CD4-positive, alpha-beta memory T cell (primary cell): ENCODE data around the gene CD99. TPM values are rescaled to one million over a fixed set of nuclear protein-coding genes. Genes with fewer than 3 reads are reported as not detected.
A peak's percentile ranks its signal among the peaks of the same experiment; 100 is the strongest.
"Not testable (repeated sequence)": the region's sequence is repeated elsewhere in the genome, so short reads cannot be mapped to it uniquely, and the experiment has no call there.

Experiments used
- CTCF ChIA-PET: fragments of 350-600 bp; sonication (Branson Sonifier 250); formaldehyde crosslinking; loops from one replicate; lab custom pipeline; 2021; ENCODE audit warnings: inconsistent platforms; ENCODE audit not compliant: partially characterized antibody; lab: Charles Lee
- POLR2A ChIA-PET: fragments of 350-600 bp; sonication (Branson Sonifier 250); formaldehyde crosslinking; loops from one replicate; lab custom pipeline; 2021; ENCODE audit not compliant: partially characterized antibody; lab: Charles Lee
- DNase-seq, 5 donors: peaks; one replicate each; pipeline versions ENCODE4 v3.0.0 to v3.0.0-alpha.2; 2020 to 2022; ENCODE audit warnings: mixed read lengths in 1 of 5
- H3K27ac ChIP-seq: one replicate; pipeline ENCODE4 v1.7.0; 2013; ENCODE audit warnings: low read depth, low read length
- H3K27me3 ChIP-seq: 2 replicates; pipeline ENCODE4 v1.7.0; 2013; ENCODE audit warnings: mild to moderate bottlenecking, low read length, moderate library complexity; ENCODE audit not compliant: insufficient read depth
- H3K36me3 ChIP-seq: 2 replicates; pipeline ENCODE4 v1.7.0; 2013; ENCODE audit warnings: mild to moderate bottlenecking, low read length, moderate library complexity; ENCODE audit not compliant: insufficient read depth
- H3K4me1 ChIP-seq: 2 replicates; pipeline ENCODE4 v1.7.0; 2013; ENCODE audit warnings: mild to moderate bottlenecking, low read length, moderate library complexity; ENCODE audit not compliant: insufficient read depth
- H3K4me3 ChIP-seq, 2 donors: one replicate each; pipeline ENCODE4 v1.7.0; 2013; ENCODE audit warnings: low read length in 2 of 2, mild to moderate bottlenecking in 1 of 2
- H3K9me3 ChIP-seq, 2 donors: one replicate each; pipeline ENCODE4 v1.7.0; 2013; ENCODE audit warnings: low read length in 2 of 2, control low read depth in 1 of 2; ENCODE audit not compliant: control insufficient read depth in 1 of 2
- H3K27ac Mint-ChIP-seq, 7 donors: one replicate each; pipeline ENCODE4 v1.8.0; 2020 to 2021; ENCODE audit warnings: mixed read lengths in 7 of 7, mild to moderate bottlenecking in 6 of 7, inconsistent platforms in 3 of 7, moderate library complexity in 3 of 7
- H3K27me3 Mint-ChIP-seq, 2 donors: one replicate each; pipeline ENCODE4 v1.8.0; 2020 to 2021; ENCODE audit warnings: mixed read lengths in 2 of 2
- H3K36me3 Mint-ChIP-seq, 2 donors: one replicate each; pipeline ENCODE4 v1.8.0; 2020 to 2021; ENCODE audit warnings: mixed read lengths in 2 of 2, inconsistent platforms in 1 of 2, mild to moderate bottlenecking in 1 of 2
- H3K4me1 Mint-ChIP-seq, 4 donors: one replicate each; pipeline ENCODE4 v1.8.0; 2020 to 2021; ENCODE audit warnings: mixed read lengths in 4 of 4, mild to moderate bottlenecking in 1 of 4
- H3K4me3 Mint-ChIP-seq, 8 donors: one replicate each; pipeline ENCODE4 v1.8.0; 2020 to 2021; ENCODE audit warnings: mixed read lengths in 8 of 8, mild to moderate bottlenecking in 7 of 8, moderate library complexity in 6 of 8, inconsistent platforms in 3 of 8
- H3K9me3 Mint-ChIP-seq, 8 donors: one replicate each; pipeline ENCODE4 v1.8.0; 2020 to 2021; ENCODE audit warnings: mixed read lengths in 8 of 8, mild to moderate bottlenecking in 5 of 8, inconsistent platforms in 3 of 8, moderate library complexity in 1 of 8
- intact Hi-C: fragments of 100-400 bp; cut with micrococcal nuclease; formaldehyde crosslinking; loops from one replicate; pipeline ENCODE4 v1.15.1; 2023
- polyA plus RNA-seq, 2 donors: library from polyadenylated mRNA; unstranded; fragments of 300-500 nt; fragmentation: Illumina TruSeq; gene quantifications; one replicate each; pipeline ENCODE4 v1.2.3, GENCODE V29; 2021
- total RNA-seq, 2 experiments: library from RNA; stranded (reverse); gene quantifications; one replicate each; pipeline ENCODE4 v1.2.3, GENCODE V29; 2021

Gene CD99
- total and polyA plus RNA-seq, 4 experiments from 2014 or later: 283 to 400 (median 339) TPM

- Mint-ChIP-seq H3K36me3 (peaks cover 5% of the 10 kb centered on the region in 2 donors), H3K27me3 (no peaks in the 10 kb centered on the region), H3K4me3 (no peak overlapping the region), H3K4me1 (peaks cover 0 to 10% (median 1%) of the 10 kb centered on the region in 4 donors), H3K27ac (no peak overlapping the region), H3K9me3 (no peaks in the 10 kb centered on the region)
- CTCF ChIA-PET: no interaction called here
- intact Hi-C loops: no loop called here
- H3K36me3 ChIP-seq: no peaks in the 10 kb centered on the region
- no peak overlapping the region for H3K27ac ChIP-seq
- POLR2A ChIA-PET: no interaction called here
- no peaks in the 10 kb centered on the region for H3K4me1 ChIP-seq
- no peak for DNase-seq
- no peaks in the 10 kb centered on the region for H3K9me3 ChIP-seq
- no peak overlapping the region for H3K4me3 ChIP-seq
- H3K27me3 ChIP-seq: no peaks in the 10 kb centered on the region
Observed at GRCh38 chrX:2748171-2748814, 57.2 kb downstream of the CD99 start.

GRCh38 chrX:2748815-2749188 lies 57.7 kb downstream of the CD99 start:
- H3K27me3 Mint-ChIP-seq: no peaks in the 10 kb centered on the region
- Histone ChIP-seq H3K9me3 (no peaks in the 10 kb centered on the region), H3K4me1 (no peaks in the 10 kb centered on the region), H3K36me3 (no peaks in the 10 kb centered on the region), H3K27ac (no peak overlapping the region), H3K4me3 (no peak overlapping the region), H3K27me3 (no peaks in the 10 kb centered on the region)
- no peak overlapping the region for H3K4me3 Mint-ChIP-seq
- no peak overlapping the region for H3K27ac Mint-ChIP-seq
- peaks cover 1 to 2% of the 10 kb centered on the region in 2 donors for H3K36me3 Mint-ChIP-seq
- POLR2A ChIA-PET: no interaction called here
- H3K4me1 Mint-ChIP-seq: peaks cover 0 to 10% (median 1%) of the 10 kb centered on the region in 4 donors
- CTCF ChIA-PET: no interaction called here
- no peak for DNase-seq
- no peaks in the 10 kb centered on the region for H3K9me3 Mint-ChIP-seq
- intact Hi-C loops: no loop called here

- Mint-ChIP-seq H3K4me1 (peaks cover 0 to 4% (median 0%) of the 10 kb centered on the region in 4 donors), H3K27me3 (peaks cover 0 to 2% of the 10 kb centered on the region in 2 donors), H3K4me3 (no peak overlapping the region), H3K27ac (peak overlapping the region in 1 of 7 donors; percentile 5), H3K9me3 (no peaks in the 10 kb centered on the region), H3K36me3 (no peaks in the 10 kb centered on the region)
- ChIA-PET CTCF (no interaction called here), POLR2A (no interaction called here)
- Histone ChIP-seq H3K4me1 (no peaks in the 10 kb centered on the region), H3K4me3 (no peak overlapping the region), H3K9me3 (no peaks in the 10 kb centered on the region), H3K36me3 (no peaks in the 10 kb centered on the region), H3K27me3 (no peaks in the 10 kb centered on the region), H3K27ac (no peak overlapping the region)
- intact Hi-C loops: no loop called here
- DNase-seq: no peak
Observed at GRCh38 chrX:2751291-2751690, 60.2 kb downstream of the CD99 start.

GRCh38 chrX:2751874-2752300 lies 60.8 kb downstream of the CD99 start, which contains the start of gene XG:
TSS of gene XG (plus strand) at chrX:2752040. CDS start at chrX:2752275, 235 bp downstream.
- H3K4me3 Mint-ChIP-seq, H3K36me3 Mint-ChIP-seq, H3K4me1 Mint-ChIP-seq, CTCF ChIA-PET, POLR2A ChIA-PET, H3K27me3 ChIP-seq, intact Hi-C loops, DNase-seq, H3K4me1 ChIP-seq, H3K27me3 Mint-ChIP-seq, H3K4me3 ChIP-seq, H3K9me3 ChIP-seq, H3K36me3 ChIP-seq, H3K9me3 Mint-ChIP-seq, H3K27ac ChIP-seq: not testable (repeated sequence)
- H3K27ac Mint-ChIP-seq: peak within 1 kb of the TSS in 1 of 7 donors; percentile 5

- H3K9me3 ChIP-seq, intact Hi-C loops, CTCF ChIA-PET, H3K27ac Mint-ChIP-seq, H3K27me3 Mint-ChIP-seq, H3K4me1 ChIP-seq, H3K4me3 Mint-ChIP-seq, DNase-seq, H3K27me3 ChIP-seq, H3K36me3 ChIP-seq, H3K4me1 Mint-ChIP-seq, POLR2A ChIA-PET, H3K27ac ChIP-seq, H3K9me3 Mint-ChIP-seq, H3K4me3 ChIP-seq, H3K36me3 Mint-ChIP-seq: not testable (repeated sequence)
Observed at GRCh38 chrX:2752441-2752840, 61.3 kb downstream of the CD99 start.

- POLR2A ChIA-PET, H3K27me3 ChIP-seq, CTCF ChIA-PET, H3K36me3 Mint-ChIP-seq, H3K27ac ChIP-seq, DNase-seq, H3K9me3 ChIP-seq, H3K4me1 Mint-ChIP-seq, intact Hi-C loops, H3K9me3 Mint-ChIP-seq, H3K27ac Mint-ChIP-seq, H3K4me3 ChIP-seq, H3K4me1 ChIP-seq, H3K4me3 Mint-ChIP-seq, H3K36me3 ChIP-seq: not testable (repeated sequence)
- H3K27me3 Mint-ChIP-seq: peaks cover 7 to 12% of the 10 kb centered on the region in 2 donors
Observed at GRCh38 chrX:2755163-2755715, 64.1 kb downstream of the CD99 start.

GRCh38 chrX:2756548-2756947 lies 65.5 kb downstream of the CD99 start:
- Mint-ChIP-seq H3K27me3 (peaks cover 7 to 12% of the 10 kb centered on the region in 2 donors), H3K4me1 (no peaks in the 10 kb centered on the region), H3K36me3 (no peaks in the 10 kb centered on the region), H3K27ac (no peak overlapping the region), H3K4me3 (no peak overlapping the region), H3K9me3 (no peaks in the 10 kb centered on the region)
- Histone ChIP-seq H3K27ac (no peak overlapping the region), H3K27me3 (no peaks in the 10 kb centered on the region), H3K4me3 (no peak overlapping the region), H3K36me3 (no peaks in the 10 kb centered on the region), H3K9me3 (no peaks in the 10 kb centered on the region), H3K4me1 (no peaks in the 10 kb centered on the region)
- CTCF ChIA-PET: no interaction called here
- intact Hi-C loops: no loop called here
- DNase-seq: no peak
- POLR2A ChIA-PET: no interaction called here
